ENCODE measurements around the gene MUC12.
"Not testable (repeated sequence)": the region's sequence is repeated elsewhere in the genome, so short reads cannot be mapped to it uniquely, and the experiment has no call there.

MUC12 gene

GRCh38 chr7:100998530-100998929, 29.2 kb downstream of the MUC12 start:
- DNase-seq = not testable (repeated sequence)

- not testable (repeated sequence) for DNase-seq
Measured at GRCh38 chr7:100999334-100999733, 30.0 kb downstream of the MUC12 start.

GRCh38 chr7:101000025-101000424, 30.7 kb downstream of the MUC12 start:
- not testable (repeated sequence) for DNase-seq

GRCh38 chr7:101002333-101002732, 33.0 kb downstream of the MUC12 start:
- not testable (repeated sequence) for DNase-seq

GRCh38 chr7:101007361-101007760, 38.0 kb downstream of the MUC12 start:
- DNase-seq = not testable (repeated sequence)

- no peak for DNase-seq
Measured at GRCh38 chr7:101009629-101010028, 40.3 kb downstream of the MUC12 start.

- DNase-seq = no peak
Measured at GRCh38 chr7:101012931-101013330, 43.6 kb downstream of the MUC12 start.

GRCh38 chr7:101015626-101016025, 46.3 kb downstream of the MUC12 start:
- no peak for DNase-seq

- DNase-seq = peak; percentile 89
Measured at GRCh38 chr7:101017064-101017777, 47.9 kb downstream of the MUC12 start.

GRCh38 chr7:101018271-101019167, 49.2 kb downstream of the MUC12 start:
- DNase-seq = no peak

GRCh38 chr7:101020444-101020843, 51.1 kb downstream of the MUC12 start:
- DNase-seq = no peak

GRCh38 chr7:101021703-101022102, 52.3 kb downstream of the MUC12 start:
- no peak for DNase-seq

GRCh38 chr7:101023839-101024238, 54.5 kb downstream of the MUC12 start:
- no peak for DNase-seq

- no peak for DNase-seq
Measured at GRCh38 chr7:101031082-101031481, 61.7 kb downstream of the MUC12 start.

- no peak for DNase-seq
Measured at GRCh38 chr7:101035941-101036340, 66.6 kb downstream of the MUC12 start.

- DNase-seq = not testable (repeated sequence)
Measured at GRCh38 chr7:101041283-101041682, 71.9 kb downstream of the MUC12 start.

GRCh38 chr7:101058355-101058754, 89.0 kb downstream of the MUC12 start:
- DNase-seq = peak; percentile 40

GRCh38 chr7:101059620-101059942, 90.2 kb downstream of the MUC12 start:
- DNase-seq = no peak

GRCh38 chr7:101060992-101061391, 91.6 kb downstream of the MUC12 start:
- no peak for DNase-seq

GRCh38 chr7:101064176-101064550, 94.8 kb downstream of the MUC12 start:
- not testable (repeated sequence) for DNase-seq

- not testable (repeated sequence) for DNase-seq
Measured at GRCh38 chr7:101065162-101065561, 95.8 kb downstream of the MUC12 start.

GRCh38 chr7:101066141-101066832, 96.9 kb downstream of the MUC12 start:
- DNase-seq = no peak

GRCh38 chr7:101066833-101067177, 97.4 kb downstream of the MUC12 start:
- DNase-seq = no peak

- DNase-seq = no peak
Measured at GRCh38 chr7:101068401-101068800, 99.0 kb downstream of the MUC12 start.
